ENCODE measurements around the gene WDR70.

GRCh38 chr5:37696190-37697021 is 317.3 kb downstream of the WDR70 start:
- TF ChIP-seq CTCF (conservative IDR thresholded peaks at IDR 0.05) (no peak), ZFX (IDR thresholded peaks at IDR 0.05) (no peak)

All from C4-2B (cell line).